SH-SY5Y (cell line): ENCODE results near the gene ADPRHL1.

Experiments
- GATA2 ChIP-seq: IDR thresholded peaks from 2 replicates; pipeline ENCODE4 v1.6.1; 2011; ENCODE audit warnings: mild to moderate bottlenecking, low read depth, low read length
- GATA3 ChIP-seq: IDR thresholded peaks from 2 replicates; pipeline ENCODE4 v1.6.1; 2011; ENCODE audit warnings: low read depth, mild to moderate bottlenecking, low read length, moderate library complexity

DNA sequence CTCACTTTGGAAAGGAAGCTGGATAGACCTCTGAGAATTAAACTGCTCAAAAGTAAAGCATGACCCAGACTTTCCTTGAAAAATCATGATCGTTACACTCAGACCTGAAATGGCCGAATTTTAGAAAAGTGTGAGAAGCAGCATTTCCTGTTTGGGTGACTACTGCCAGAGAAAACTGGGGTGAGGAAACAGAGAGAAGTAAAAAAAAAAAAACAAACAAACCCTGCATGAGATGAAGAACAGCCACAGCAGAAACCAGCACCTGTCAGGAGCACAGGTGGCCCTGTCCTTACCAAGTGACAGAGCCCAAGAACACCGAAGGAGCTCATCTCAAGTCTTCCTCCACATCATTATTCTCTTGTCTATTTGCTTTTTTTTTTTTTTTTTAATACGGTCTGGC is 12.0 kb upstream of the ADPRHL1 start:
- TF ChIP-seq GATA3 (no peak), GATA2 (no peak)
